ENCODE results near the gene GRID1.
"Not testable (repeated sequence)": the region's sequence is repeated elsewhere in the genome, so short reads cannot be mapped to it uniquely, and the experiment has no call there.

The GRID1 gene

DNA sequence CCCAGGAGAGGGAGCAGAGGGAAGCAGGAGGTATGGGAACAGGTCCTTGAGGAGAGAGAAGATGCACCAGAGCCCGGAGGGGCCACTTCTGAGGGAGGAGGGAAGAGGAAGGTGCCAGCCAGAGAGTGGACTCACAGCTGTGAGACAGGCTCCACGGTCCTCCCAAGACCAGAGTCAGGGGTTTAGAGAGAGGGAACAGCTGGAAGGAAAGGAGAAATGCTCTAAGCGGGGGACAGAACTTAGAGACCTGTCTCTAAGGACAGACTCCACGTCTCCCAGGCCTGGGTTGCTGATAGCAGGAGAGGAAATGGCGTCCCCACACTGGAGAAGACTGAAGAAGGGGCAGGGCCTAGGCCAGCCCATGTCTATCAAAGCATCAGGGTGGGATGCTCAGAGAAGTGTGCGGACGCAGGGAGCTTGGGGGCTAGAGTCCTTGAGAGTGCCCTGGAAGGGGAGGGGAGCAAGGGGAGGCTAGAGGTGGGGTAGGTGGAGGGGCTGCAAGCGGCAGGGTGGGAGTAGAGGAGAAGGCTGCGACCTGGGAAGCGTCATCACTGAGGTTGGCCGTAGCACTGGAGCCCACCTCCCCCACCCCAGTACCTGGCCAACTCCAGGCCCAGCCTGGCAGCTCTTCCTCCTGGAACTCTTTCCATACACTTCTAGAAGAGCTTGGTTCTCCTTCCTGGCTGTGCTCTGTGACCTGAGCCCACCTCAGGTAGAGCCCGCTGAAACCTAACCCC lies 25.6 kb upstream of the GRID1 start:
- no peak for DNase-seq

DNA sequence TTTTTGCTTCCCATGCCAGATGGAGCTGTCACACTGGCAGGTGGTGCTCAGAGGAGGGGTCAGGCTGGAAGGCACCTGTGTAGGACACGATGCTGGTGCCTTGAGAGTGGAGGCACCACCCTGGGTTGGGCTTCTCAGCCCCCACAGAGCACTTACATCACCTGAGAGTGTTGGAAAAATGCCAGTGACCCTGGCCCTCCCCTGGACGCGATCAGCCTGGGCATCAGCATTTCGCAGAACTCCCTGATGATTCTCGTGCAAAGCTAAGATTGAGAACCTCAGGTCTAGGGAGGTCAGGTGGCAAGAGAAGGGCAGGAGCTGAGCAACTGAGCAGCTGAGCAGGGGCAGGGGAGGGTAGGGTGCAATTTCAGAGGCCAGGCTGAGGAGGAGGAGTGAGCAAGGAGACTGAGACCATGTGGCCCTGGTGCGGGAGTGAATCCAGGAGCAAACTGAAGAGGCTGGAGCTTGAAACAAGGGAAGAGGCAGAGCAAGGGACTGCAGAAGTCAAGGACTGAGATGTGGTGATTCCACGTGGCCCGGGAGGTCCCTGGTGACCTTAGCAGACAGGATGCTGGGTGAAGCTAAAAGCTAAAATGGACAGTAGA lies 24.7 kb upstream of the GRID1 start:
- no peak for DNase-seq

GRCh38 chr10:86390337-86391120 lies 23.9 kb upstream of the GRID1 start:
- DNase-seq: no peak

DNA sequence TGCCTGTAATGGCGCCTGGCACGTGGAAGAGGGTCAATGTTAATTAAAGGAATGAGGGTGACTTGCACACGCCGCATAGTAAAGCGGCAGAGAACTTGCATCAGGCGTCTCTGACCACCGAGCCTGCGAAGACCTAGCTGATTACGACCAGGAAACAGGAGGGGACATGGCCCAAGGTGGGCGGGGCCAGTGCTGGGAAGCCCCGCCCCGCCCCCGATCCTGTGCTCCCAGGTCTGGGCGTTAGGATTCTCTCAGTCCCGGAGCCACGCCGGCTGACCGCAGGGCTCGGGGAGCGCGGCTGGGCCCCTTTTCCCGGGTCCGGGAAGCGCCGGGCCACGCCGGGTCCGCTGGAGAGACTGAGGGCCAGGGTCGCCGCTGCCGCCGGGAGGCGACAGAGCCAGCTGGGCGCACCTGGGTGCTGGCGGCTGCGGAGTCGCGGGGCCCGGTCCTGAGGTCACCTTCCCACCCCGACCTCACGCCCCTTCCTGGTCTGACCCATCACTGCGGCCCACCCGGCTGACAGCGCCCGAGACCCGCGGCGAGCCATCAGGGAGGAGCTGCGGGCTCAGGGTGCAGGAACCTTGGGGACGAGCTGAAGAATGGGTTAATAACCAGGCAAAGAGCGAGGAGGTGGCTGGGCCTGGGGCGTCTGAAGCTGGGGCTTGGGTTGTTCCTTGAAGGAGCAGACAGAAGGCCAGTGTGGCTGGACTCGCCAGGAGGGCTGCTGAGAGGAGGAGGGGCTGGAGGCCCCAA lies 23.0 kb upstream of the GRID1 start:
- no peak for DNase-seq

- not testable (repeated sequence) for DNase-seq
Observed at GRCh38 chr10:86389109-86389440, 22.5 kb upstream of the GRID1 start.

DNA sequence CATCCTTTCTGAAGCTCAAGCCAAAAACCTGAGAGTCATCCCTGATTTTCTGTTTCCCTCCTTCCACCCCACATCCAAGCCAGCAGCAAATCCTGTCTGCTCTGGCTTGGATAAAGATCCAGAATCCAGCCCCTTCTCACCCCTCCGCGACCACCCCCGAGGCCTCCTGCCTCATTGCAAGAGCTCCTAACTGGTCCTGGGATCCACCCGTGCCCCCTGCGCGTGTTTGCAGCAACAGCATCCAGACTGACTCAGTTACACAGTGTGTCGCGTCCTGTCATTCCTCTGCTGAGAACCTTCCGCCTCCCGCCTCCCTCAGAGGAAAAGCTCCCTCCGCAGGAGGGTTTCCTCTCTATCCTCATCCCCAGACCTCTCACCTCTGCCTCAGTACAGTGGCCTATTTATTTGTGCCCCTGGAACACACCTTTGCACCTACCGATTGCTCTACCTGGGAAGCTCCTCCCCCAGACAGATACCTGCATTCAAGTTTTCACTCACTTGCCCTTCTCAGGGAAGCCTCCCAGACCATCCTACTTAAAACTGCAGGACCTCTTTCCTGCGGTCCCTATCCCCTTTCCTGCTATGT lies 21.6 kb upstream of the GRID1 start:
- DNase-seq: no peak

- DNase-seq: no peak
Observed at GRCh38 chr10:86387178-86387794, 20.7 kb upstream of the GRID1 start.

- DNase-seq: no peak
Observed at GRCh38 chr10:86385806-86386205, 19.2 kb upstream of the GRID1 start.

DNA sequence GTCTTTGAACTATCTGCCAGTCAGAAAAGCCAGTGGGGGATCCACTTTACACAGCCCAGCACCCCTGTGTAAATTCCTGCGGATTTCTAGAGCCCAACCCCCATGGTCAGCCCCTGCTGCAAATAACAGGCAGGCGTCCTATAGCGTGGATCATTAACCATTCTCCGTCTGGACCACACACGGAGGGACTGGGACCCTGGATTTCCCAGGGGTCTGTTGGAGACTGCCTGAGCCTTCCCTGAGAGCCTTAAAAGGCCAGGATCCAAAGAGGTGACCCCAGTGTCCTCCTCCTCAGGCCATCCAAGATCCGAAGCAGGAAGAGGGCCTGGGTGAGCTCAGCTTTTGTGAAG lies 11.2 kb upstream of the GRID1 start:
- no peak for DNase-seq

- DNase-seq: peak; percentile 70
Observed at GRCh38 chr10:86376852-86377796, 10.5 kb upstream of the GRID1 start.

DNA sequence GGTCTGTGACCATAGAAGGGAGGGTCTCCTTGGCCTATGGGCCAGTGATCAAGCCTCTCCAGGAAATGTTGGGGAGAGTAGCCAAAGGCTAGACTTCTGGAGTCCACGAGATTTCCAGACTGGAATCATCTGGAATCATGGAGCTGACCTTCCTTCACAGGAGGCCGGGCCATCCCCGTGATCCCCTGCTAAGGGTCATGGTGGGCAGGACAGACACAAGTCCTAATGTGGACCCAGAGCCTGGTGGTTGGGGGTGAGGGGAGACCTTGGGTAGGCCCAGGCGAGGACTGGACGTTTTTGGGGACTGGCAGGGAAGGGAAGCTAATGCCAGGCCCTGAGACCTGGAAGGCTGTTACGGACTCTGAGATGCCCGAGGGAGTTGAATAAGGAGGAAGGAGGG lies 9.8 kb upstream of the GRID1 start:
- DNase-seq: no peak

GRCh38 chr10:86375204-86375603 lies 8.6 kb upstream of the GRID1 start:
- DNase-seq: no peak

DNA sequence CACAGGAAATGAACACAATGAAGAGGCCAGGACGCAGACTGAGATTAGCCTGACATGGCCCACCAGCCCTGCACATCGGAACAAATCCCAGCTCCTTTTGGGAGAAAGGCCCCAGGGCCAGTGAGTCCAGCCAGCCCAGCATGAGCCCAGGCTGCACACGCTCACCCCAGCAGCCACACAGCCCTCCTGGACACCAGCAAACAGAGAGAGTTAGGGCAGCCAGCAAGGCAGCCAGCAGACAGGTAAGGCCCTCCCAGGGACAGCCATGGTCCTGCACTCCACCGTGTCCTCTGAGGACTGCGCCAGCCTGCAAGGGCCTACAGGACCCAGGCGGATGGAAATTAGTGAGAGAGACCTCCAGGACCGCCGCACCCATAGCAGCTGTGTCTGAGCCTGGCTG lies 8.1 kb upstream of the GRID1 start:
- no peak for DNase-seq

- DNase-seq: no peak
Observed at GRCh38 chr10:86373828-86374227, 7.2 kb upstream of the GRID1 start.

- DNase-seq: no peak
Observed at GRCh38 chr10:86373251-86373650, 6.7 kb upstream of the GRID1 start.

GRCh38 chr10:86372784-86373239 lies 6.2 kb upstream of the GRID1 start:
- no peak for DNase-seq

DNA sequence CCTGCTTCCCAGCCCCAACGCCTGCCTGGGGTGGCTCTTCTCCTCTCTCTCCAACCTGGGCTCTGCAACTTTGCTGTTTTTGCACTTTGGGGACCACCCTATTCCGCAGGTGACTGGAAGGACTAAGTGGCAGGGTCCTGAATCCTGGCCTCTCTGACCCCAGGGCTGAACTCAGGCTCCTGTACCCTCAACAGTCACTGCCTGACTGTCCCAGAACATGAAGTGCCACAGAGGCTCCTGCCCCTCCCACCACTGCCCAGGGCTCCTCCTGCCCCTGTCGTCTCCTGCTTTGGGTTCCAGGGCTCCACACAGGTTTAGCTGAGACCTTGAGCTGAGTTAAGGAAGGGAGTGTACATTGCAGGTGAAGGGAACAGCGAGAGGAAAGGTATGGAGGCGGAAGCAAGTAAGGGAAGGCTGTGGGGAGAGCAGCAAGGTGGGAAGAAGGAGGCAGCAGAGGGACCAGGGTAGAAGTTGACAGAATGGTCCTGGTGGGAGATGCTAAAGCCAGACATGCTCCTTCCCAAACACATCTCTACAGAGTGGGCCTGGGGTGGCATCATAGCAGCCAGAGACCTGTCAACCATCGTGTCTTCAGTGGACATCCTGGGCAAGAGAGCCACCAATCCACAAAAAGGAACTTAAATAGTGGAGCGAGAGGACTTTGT lies 5.7 kb upstream of the GRID1 start:
- DNase-seq: no peak

GRCh38 chr10:86371691-86372090 lies 5.1 kb upstream of the GRID1 start:
- DNase-seq: no peak

DNA sequence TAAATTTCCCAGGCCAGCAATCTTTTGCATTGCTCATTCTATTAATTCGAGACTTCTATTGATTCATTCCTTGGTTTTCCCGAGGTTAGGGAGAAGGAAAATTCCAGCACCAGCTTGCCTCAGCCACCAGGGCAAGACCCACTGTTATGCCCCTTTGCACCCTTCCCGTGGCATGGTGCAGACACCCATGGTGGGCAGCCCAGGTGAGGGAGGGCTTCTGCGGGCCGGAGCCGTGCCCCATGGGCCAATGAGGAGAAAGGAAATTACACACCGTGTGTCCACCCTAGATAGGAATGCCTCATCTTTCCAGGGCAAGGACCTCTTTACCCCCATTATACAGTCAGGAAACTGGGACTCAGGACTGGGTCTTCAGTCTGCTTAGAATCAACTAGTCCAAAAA lies 4.5 kb upstream of the GRID1 start:
- DNase-seq: no peak

DNA sequence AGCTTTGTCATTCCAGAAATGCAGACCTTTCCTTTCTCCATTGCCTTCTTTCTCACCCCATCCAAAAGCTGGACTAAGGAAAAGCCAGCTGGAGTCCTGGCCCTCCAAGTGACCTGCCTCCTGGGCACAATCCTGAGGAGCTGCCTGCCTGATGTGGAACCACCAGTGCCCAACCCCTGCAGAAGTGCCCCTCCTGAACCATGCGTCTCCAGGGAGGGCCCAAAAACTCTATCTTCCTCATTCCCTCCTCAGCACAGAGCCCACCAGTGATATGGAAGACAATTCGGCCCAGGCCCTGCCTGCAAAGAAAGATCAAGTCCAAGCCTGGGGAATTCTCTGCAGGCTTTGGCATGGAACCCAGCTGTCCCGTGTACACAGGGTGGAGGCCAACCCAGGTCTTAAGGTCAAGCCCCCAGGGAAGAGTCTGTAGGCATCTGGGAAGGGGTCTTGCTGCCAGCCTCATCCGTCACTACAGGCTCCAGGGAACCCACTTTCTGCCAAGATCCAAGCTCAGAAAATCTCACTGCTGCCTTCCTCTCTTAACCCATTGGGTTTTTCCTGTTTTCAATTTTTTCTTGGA lies 3.5 kb upstream of the GRID1 start:
- no peak for DNase-seq

Measured in effector CD4-positive, alpha-beta T cell (primary cell).